Adipocyte (in vitro differentiated cells): Measurements from ENCODE around the gene CEP72.
"Not testable (repeated sequence)": the region's sequence is repeated elsewhere in the genome, so short reads cannot be mapped to it uniquely, and the experiment has no call there.

ENCODE experiments used
- DNase-seq: peaks from one replicate; pipeline ENCODE4 v3.0.0-alpha.2; 2015; ENCODE audit warnings: low read depth
- H3K27me3 ChIP-seq: replicated peaks from 2 replicates; pipeline ENCODE4 v1.7.0; 2013; ENCODE audit warnings: mild to moderate bottlenecking, low read length, moderate library complexity; ENCODE audit not compliant: control insufficient read depth, insufficient read depth
- H3K36me3 ChIP-seq: 2 replicates; pipeline ENCODE4 v1.7.0; 2013; ENCODE audit warnings: low read length, mild to moderate bottlenecking, moderate library complexity; ENCODE audit not compliant: control insufficient read depth, insufficient read depth, severe bottlenecking
- H3K4me1 ChIP-seq: 2 replicates; pipeline ENCODE4 v1.7.0; 2013; ENCODE audit warnings: mild to moderate bottlenecking, low read length, moderate library complexity; ENCODE audit not compliant: control insufficient read depth, insufficient read depth
- H3K4me3 ChIP-seq: 2 replicates; pipeline ENCODE4 v1.7.0; 2013; ENCODE audit warnings: mild to moderate bottlenecking, low read length, moderate library complexity
- H3K9ac ChIP-seq: 2 replicates; pipeline ENCODE4 v1.7.0; 2013; ENCODE audit warnings: mild to moderate bottlenecking, low read length, moderate library complexity
- H3K9me3 ChIP-seq: 2 replicates; pipeline ENCODE4 v1.7.0; 2013; ENCODE audit warnings: mild to moderate bottlenecking, low read length, moderate library complexity; ENCODE audit not compliant: control insufficient read depth

CEP72 gene

GRCh38 chr5:679166-679895 is 67.2 kb downstream of the CEP72 start:
- not testable (repeated sequence) for DNase-seq, H3K4me3 ChIP-seq, H3K9ac ChIP-seq, H3K4me1 ChIP-seq, H3K36me3 ChIP-seq, H3K9me3 ChIP-seq
- peaks cover 27% of the 10 kb centered on the region for H3K27me3 ChIP-seq

DNA sequence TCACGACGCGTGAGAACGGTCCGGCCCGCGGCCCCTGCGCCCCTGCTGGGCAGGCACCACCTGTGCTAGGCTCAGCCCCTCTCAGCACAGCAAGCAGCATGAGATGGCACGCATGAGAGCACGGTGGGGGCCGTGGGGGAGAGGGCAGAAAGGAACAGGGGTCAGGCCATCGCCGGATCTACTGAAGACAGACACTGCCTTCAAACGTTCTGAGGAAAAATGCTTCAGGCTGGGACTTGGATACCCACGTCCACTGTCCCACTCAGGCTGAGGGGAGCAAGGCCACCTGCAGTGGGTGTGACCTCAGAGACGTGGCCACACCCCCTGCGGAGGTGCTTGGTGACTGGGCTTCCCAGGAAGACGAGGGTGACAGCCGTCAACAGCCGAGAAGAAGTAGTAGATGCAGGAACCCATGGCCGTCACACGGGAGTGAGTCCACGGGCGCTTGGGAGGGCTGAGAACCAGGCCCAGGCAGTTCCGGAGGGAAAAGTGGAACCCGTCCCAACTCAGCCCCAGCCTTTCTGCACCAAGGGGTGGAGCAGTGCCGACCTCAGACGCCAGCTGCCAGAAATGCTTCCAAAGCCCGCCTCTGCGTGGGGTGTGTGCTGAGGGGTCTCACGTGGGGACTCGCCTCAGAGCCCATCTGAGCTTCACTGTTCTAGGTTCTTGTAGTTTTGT is 68.1 kb downstream of the CEP72 start:
- H3K9me3 ChIP-seq, H3K4me1 ChIP-seq, DNase-seq, H3K4me3 ChIP-seq, H3K9ac ChIP-seq, H3K36me3 ChIP-seq: not testable (repeated sequence)
- peaks cover 28% of the 10 kb centered on the region for H3K27me3 ChIP-seq

GRCh38 chr5:680836-681235 is 68.7 kb downstream of the CEP72 start:
- peaks cover 28% of the 10 kb centered on the region for H3K27me3 ChIP-seq
- not testable (repeated sequence) for H3K9ac ChIP-seq, H3K4me1 ChIP-seq, H3K4me3 ChIP-seq, H3K36me3 ChIP-seq, H3K9me3 ChIP-seq, DNase-seq

GRCh38 chr5:681317-682191 is 69.4 kb downstream of the CEP72 start:
- peaks cover 22% of the 10 kb centered on the region for H3K27me3 ChIP-seq
- DNase-seq, H3K36me3 ChIP-seq, H3K9ac ChIP-seq, H3K9me3 ChIP-seq, H3K4me1 ChIP-seq, H3K4me3 ChIP-seq: not testable (repeated sequence)

GRCh38 chr5:682216-682615 is 70.1 kb downstream of the CEP72 start:
- DNase-seq, H3K4me3 ChIP-seq, H3K36me3 ChIP-seq, H3K4me1 ChIP-seq, H3K9me3 ChIP-seq, H3K9ac ChIP-seq: not testable (repeated sequence)
- peaks cover 15% of the 10 kb centered on the region for H3K27me3 ChIP-seq

DNA sequence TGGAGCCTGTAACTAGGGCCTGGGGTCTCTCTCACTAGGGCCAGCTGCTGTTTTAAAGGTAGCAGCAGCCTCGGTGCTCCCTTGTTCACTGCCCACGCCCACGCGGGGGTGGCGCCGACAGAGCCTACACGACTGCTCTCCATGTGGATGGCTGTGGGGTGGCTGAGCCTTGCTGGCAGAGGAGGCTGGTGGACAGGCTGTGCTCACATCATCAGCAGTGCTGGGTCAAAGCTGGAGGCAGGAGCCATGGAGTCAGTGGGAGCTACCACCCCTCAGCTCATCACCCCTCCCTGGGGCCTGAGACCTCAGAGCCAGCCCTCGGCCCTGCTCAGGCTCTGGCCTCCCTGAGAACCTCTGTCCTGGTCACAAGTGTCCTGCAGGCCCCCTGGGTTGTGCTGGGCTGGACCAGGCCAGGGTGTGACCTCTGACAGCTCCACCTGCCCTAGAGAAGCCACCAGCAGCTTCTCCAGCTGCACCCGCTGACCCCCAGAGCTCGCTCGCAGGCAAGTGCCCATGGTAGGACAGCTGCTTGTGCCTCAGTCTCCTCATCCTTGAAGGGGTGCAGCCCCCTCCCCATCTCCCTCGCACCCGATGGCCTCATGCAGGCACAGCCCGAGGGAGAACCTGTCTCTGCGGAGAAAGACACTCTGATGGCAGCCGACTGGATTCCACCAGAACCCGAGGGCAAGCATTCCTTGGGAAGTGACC is 70.7 kb downstream of the CEP72 start:
- not testable (repeated sequence) for H3K9ac ChIP-seq, DNase-seq, H3K9me3 ChIP-seq, H3K4me1 ChIP-seq, H3K4me3 ChIP-seq, H3K36me3 ChIP-seq
- H3K27me3 ChIP-seq, result peaks cover 14% of the 10 kb centered on the region

DNA sequence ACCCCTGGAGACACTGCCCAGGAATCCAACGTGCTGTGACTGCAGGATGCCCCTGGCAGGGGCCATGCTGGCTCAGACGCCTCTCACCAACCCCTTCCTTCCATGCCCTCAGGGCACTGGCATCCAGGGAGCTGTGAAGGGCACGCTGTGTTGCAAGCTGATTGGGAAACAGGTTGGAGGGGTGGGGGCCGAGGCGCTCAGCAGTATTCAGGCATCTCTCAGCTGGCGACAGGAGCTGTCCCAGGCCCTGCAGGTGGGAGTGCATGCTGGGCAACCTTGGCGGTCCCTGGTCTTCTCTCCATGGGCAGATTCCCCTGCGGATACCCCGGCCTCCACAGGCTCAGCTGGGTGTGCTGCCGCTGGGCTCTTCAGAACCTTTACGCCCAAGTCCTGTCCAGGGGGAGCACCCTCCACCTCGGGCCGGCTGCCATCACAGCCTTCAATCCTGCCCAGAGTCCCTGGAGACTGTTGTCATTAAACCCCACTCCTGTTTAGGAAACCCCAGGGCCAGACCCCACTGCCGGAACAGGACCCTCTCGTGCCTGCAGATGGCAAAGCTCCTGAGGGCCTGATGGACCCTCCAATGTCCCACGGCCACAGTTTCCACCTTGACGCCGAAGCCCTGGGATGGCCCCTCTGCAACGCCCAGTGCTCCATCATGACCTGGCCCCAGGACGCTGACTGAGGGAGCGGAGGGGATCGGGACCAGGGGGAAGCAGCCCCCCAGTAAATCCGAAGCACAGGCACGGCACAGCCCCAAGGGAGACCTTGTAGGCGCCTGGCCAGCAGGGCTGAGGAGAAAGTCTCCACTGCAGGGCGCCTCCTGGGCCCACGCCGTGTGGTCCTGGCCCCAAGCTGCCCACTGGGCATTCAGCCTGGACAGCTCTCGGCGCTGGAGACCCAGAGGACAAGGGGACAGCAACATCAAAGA is 71.7 kb downstream of the CEP72 start:
- Histone ChIP-seq H3K9ac (no peak overlapping the region), H3K27me3 (peaks cover 14% of the 10 kb centered on the region), H3K4me1 (no peaks in the 10 kb centered on the region), H3K4me3 (no peak overlapping the region), H3K9me3 (no peaks in the 10 kb centered on the region), H3K36me3 (no peaks in the 10 kb centered on the region)
- peak; percentile 19 for DNase-seq

DNA sequence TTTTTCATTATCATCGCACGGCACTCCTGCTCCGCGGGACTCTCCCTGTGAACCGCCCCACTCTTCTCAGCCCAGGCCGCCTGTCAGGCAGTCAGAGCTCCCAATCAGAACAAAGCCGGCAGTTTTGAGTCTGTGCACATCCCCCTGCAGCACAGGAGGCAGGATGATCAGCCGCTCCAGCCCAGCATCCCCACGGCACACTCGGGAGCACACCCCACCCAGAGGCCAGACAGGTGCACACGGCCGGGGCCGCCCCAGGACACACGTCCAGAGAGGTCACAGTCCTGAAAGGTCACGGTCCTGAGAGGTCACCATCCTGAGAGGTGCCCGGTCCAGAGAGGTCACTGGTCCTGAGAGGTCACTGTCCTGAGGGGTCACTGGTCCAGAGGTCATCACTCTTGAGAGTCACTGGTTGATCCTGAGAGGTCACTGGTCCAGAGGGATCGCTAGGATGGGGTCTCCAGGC is 72.6 kb downstream of the CEP72 start:
- Histone ChIP-seq H3K4me3 (no peak overlapping the region), H3K9me3 (no peaks in the 10 kb centered on the region), H3K36me3 (no peaks in the 10 kb centered on the region), H3K4me1 (no peaks in the 10 kb centered on the region), H3K27me3 (peaks cover 14% of the 10 kb centered on the region), H3K9ac (no peak overlapping the region)
- DNase-seq, result no peak

DNA sequence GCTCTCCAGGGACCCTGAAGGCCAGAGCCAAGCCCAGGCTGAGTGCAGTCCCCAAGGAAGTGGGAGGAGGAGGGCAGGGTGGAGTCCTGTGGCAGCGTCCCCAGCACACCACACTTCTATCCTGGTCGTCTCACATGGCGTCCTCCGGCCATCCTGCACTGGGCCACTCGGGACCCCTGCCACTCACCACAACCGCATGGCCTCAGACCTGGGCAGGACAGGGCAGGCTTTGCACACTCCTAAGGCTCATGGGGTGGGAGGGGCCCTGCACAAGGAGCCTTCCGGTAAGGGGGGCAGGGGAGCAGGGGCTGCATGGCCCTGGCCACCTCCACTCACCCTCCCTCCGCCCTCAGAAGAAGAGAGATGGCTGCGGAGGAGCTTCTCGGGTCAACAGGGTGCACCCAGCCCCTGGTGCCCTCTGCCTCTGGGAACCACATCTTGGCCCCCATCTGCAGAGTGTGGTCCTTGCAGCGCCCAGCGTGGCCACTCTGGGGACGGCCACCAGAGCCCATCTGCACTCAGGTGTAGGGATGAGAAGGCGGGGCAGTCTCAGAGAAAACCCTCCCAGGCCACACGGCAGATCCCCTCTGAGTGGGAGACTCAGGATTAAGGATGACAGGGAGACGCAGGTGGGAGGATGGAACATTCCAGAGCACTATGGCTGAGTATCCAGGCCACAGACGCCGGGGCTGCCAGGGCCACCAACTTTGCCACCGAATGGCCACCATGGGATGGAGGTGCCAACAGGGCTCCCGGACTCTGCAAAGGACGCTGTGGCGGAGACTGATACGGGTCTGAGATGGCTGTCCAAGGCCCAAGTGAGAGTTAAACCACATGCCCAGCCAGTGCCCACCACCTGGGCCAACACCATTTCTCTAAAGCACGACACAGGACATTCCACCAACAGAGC is 73.4 kb downstream of the CEP72 start:
- no peak for DNase-seq

More for the DNA sequence above, 73.4 kb downstream of the CEP72 start:
- Histone ChIP-seq H3K4me1 (no peaks in the 10 kb centered on the region), H3K9me3 (no peaks in the 10 kb centered on the region), H3K4me3 (no peak overlapping the region), H3K36me3 (no peaks in the 10 kb centered on the region), H3K27me3 (peaks cover 14% of the 10 kb centered on the region), H3K9ac (no peak overlapping the region)
